Neutrophil (primary cell): ENCODE measurements around the gene COL15A1.
A peak's percentile ranks its signal among the peaks of the same experiment; 100 is the strongest.

Source experiments
- H3K27ac ChIP-seq: fragments of 200-600 bp; sonication (generic); 2 replicates; pipeline ENCODE4 v1.5.1; 2016; ENCODE audit warnings: mild to moderate bottlenecking, moderate library complexity
- H3K27me3 ChIP-seq: fragments of 200-600 bp; sonication (generic); 2 replicates; pipeline ENCODE4 v1.6.0; 2016; ENCODE audit warnings: mild to moderate bottlenecking
- H3K36me3 ChIP-seq: fragments of 200-600 bp; sonication (generic); 2 replicates; pipeline ENCODE4 v1.5.1; 2017
- H3K4me1 ChIP-seq, 2 experiments: fragments of 200-600 bp in 1 of 2; sonication (generic) in 1 of 2; 1 replicate in 1 of 2; 2 replicates in 1 of 2; pipeline versions ENCODE4 v1.5.1 to v1.6.1; 2013 to 2016; ENCODE audit warnings: low read depth in 1 of 2, low read length in 1 of 2, mild to moderate bottlenecking in 1 of 2, moderate library complexity in 1 of 2; ENCODE audit not compliant: control insufficient read depth in 1 of 2, insufficient read depth in 1 of 2
- H3K4me3 ChIP-seq, 2 experiments: fragments of 200-600 bp in 1 of 2; sonication (generic) in 1 of 2; 1 replicate in 1 of 2; 2 replicates in 1 of 2; pipeline ENCODE4 v1.5.1; 2013 to 2016; ENCODE audit warnings: low read depth in 1 of 2, low read length in 1 of 2, mild to moderate bottlenecking in 1 of 2, moderate library complexity in 1 of 2
- H3K9me3 ChIP-seq: fragments of 200-600 bp; sonication (generic); 2 replicates; pipeline ENCODE4 v1.5.1; 2016
- CTCF ChIP-seq: fragments of 200-600 bp; sonication (generic); IDR thresholded peaks from 2 replicates; pipeline ENCODE4 v1.5.1; 2016; ENCODE audit warnings: antibody characterized with exemption

Gene COL15A1

GRCh38 chr9:98995059-98995671 lies 51.5 kb downstream of the COL15A1 start:
- no peak overlapping the region for H3K27ac ChIP-seq
- TF ChIP-seq CTCF = no peak
- H3K9me3 ChIP-seq = no peaks in the 10 kb centered on the region
- no peak overlapping the region for H3K4me3 ChIP-seq
- no peaks in the 10 kb centered on the region for H3K4me1 ChIP-seq
- peaks cover 66% of the 10 kb centered on the region for H3K27me3 ChIP-seq
- no peaks in the 10 kb centered on the region for H3K36me3 ChIP-seq

DNA sequence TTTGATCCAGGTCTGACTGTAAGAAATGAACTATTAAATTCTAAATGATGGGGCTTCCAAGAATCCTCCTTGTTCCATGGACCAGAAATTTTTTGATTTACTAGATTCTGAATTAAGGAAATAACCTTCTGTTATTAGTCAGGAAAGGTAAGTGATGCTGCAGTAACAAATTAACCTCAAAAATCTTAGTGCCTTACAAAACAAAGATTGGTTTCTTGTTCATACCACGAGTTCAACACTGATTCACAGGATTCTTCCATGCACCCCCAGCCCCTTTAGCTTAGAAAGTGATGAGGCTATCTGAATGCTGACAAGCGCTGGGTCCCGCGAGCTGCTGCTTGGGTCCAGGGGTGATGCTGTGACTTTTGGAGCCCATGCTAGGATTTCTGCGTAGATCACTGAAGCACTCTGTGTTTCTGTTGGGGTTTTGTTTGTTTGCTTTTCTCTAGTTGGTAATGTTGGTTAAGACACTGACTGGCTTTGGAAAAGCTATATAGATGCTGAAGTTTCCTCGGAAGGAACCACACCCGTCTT lies 52.3 kb downstream of the COL15A1 start:
- no peaks in the 10 kb centered on the region for H3K9me3 ChIP-seq
- no peak for TF ChIP-seq CTCF
- H3K27ac ChIP-seq = no peak overlapping the region
- H3K36me3 ChIP-seq = no peaks in the 10 kb centered on the region
- H3K4me1 ChIP-seq = peaks cover 0 to 3% of the 10 kb centered on the region in 2 experiments
- no peak overlapping the region for H3K4me3 ChIP-seq
- H3K27me3 ChIP-seq = peaks cover 66% of the 10 kb centered on the region

GRCh38 chr9:98997604-98998003 lies 53.9 kb downstream of the COL15A1 start:
- no peaks in the 10 kb centered on the region for H3K9me3 ChIP-seq
- no peak overlapping the region for H3K27ac ChIP-seq
- H3K4me3 ChIP-seq = no peak overlapping the region
- H3K36me3 ChIP-seq = no peaks in the 10 kb centered on the region
- peaks cover 74% of the 10 kb centered on the region for H3K27me3 ChIP-seq
- H3K4me1 ChIP-seq = peaks cover 0 to 3% of the 10 kb centered on the region in 2 experiments
- TF ChIP-seq CTCF = no peak

DNA sequence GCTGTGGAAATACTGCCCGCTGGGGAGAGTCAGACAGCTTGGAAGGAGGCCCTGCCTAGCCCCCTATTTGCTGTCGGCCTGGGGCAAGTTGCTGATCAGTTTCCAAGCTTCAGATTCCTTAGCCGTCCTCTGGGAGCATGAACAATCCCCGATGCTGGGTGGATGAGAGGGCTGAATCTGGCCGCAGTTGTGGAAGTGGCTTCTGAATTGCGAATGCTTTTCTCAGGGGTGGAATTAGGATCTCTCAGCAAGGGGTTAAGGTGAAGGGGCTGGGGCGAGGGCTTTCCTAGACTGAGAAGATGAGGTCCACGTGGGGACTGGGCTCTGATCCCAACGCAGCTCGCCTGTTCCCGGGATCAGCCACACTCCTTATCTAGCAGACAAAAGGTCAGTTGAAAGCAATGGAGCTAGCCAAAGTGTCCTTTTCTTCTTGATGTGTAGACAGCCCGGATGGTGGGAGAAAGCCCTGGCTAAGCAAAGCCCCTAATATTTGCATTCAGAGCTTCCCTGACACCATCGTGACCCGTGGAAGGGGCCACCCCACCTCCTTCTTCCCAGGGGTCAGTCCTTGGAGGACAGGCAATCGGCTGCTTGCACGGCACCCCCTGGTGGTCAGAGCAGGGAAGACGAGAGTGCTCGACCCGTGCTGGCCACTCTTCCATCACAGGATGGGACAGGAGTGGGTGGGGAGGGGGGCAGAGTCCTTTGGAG lies 54.9 kb downstream of the COL15A1 start:
- no peaks in the 10 kb centered on the region for H3K36me3 ChIP-seq
- H3K4me3 ChIP-seq = no peak overlapping the region
- peak; percentile 67 for TF ChIP-seq CTCF
- H3K4me1 ChIP-seq = peaks cover 0 to 3% of the 10 kb centered on the region in 2 experiments
- H3K27me3 ChIP-seq = peaks cover 74% of the 10 kb centered on the region
- H3K9me3 ChIP-seq = no peaks in the 10 kb centered on the region
- no peak overlapping the region for H3K27ac ChIP-seq

- TF ChIP-seq CTCF = no peak
- no peaks in the 10 kb centered on the region for H3K9me3 ChIP-seq
- no peaks in the 10 kb centered on the region for H3K36me3 ChIP-seq
- H3K4me3 ChIP-seq = no peak overlapping the region
- H3K27ac ChIP-seq = no peak overlapping the region
- H3K4me1 ChIP-seq = peaks cover 0 to 3% of the 10 kb centered on the region in 2 experiments
- H3K27me3 ChIP-seq = peaks cover 74% of the 10 kb centered on the region
These were observed 55.4 kb downstream of the COL15A1 start for GRCh38 chr9:98999152-98999525.
